Mucosa of gallbladder (tissue), 1 donor: ENCODE measurements around the gene PSMG3. TPM values are rescaled to one million over a fixed set of nuclear protein-coding genes. Genes with fewer than 3 reads are reported as not detected.

Experiments used
- DNase-seq: peaks from one replicate; pipeline ENCODE4 v3.0.0-alpha.2; 2020; ENCODE audit warnings: low spot score
- total RNA-seq: library from RNA; stranded (reverse); gene quantifications from one replicate; pipeline ENCODE4 v1.2.1, GENCODE V29; 2021
- donor health status: DM: no; HTN: no; CAD: no.

The PSMG3 gene
- total RNA-seq, 1 donor from 2014 or later = 23.7 TPM

DNA sequence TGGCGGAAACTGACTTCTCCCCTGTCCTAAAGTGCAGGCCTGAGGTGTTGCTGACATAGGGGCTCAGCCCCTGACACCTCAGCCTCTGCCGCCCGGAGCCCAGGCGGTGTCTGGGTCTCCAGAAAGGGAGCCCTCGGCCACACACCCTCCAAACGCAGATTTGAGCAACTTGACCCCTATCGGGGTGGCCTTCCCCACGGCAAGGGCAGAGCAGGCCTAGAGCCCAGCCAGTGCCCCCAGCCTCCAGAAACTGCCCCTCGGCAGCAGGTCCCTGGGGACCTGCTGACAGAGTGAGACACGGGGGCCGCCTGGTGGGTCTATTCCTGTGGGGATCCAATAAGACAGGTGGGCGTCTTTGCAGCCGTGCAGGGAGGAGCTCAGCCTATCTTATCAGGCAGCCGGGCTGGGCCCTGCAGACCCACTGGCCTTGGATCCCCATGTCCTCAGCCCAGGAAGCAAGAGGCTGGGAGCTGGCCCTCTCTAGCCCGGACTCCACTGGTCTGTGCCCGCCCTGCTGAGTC is 24.9 kb downstream of the PSMG3 start:
- DNase-seq = no peak

DNA sequence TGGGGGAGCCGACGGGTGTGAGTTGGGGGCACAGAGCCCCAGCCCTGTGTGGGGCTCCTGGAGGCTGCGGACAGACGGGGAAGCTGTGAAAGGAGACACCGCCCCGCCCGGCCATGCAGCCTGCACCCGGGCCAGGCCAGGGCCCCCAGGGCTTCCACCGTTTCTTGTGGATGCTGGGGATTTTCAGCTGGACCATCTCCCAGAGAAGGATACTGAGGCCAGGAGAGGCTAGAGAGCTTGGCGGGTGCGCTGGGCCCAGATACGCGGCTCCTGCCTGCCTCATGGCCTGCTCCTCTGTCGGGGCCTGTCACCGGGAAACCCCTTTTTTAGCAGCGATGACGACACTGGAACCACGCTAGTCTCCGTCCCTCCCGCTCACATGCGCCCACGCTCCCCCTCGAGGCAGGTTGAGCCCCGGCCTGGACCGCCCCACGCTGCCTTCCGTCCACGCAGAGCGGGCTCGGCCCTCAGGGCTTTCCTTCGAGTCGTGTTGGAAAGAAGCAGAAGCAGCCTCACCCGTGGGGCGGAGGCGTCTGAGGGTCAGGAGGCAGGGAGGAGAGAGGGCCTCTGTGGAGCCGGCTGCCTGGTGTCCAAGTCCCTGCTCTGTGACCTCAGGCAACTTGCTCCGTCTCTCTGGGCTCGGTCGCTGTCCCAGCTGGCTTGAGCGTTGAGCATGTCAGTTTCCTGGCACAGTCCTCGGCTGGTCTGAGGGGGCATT is 25.5 kb downstream of the PSMG3 start:
- no peak for DNase-seq

DNA sequence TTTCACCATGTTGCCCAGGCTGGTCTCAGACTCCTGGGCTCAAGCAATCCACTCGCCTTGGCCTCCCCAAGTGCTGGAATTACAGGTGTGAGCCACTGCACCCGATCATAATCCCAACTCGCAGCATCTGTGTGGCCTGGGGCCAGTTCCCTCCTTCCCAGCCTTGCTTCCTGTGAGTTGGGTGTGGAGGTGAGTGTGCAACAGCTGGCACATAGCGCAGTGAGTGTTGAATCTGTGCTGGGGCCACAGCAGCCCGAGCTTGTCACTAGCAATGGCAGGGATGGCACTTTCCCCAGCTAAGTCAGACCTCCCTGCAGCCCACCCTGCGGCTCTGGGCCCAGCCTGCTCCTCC is 26.0 kb downstream of the PSMG3 start:
- no peak for DNase-seq

DNA sequence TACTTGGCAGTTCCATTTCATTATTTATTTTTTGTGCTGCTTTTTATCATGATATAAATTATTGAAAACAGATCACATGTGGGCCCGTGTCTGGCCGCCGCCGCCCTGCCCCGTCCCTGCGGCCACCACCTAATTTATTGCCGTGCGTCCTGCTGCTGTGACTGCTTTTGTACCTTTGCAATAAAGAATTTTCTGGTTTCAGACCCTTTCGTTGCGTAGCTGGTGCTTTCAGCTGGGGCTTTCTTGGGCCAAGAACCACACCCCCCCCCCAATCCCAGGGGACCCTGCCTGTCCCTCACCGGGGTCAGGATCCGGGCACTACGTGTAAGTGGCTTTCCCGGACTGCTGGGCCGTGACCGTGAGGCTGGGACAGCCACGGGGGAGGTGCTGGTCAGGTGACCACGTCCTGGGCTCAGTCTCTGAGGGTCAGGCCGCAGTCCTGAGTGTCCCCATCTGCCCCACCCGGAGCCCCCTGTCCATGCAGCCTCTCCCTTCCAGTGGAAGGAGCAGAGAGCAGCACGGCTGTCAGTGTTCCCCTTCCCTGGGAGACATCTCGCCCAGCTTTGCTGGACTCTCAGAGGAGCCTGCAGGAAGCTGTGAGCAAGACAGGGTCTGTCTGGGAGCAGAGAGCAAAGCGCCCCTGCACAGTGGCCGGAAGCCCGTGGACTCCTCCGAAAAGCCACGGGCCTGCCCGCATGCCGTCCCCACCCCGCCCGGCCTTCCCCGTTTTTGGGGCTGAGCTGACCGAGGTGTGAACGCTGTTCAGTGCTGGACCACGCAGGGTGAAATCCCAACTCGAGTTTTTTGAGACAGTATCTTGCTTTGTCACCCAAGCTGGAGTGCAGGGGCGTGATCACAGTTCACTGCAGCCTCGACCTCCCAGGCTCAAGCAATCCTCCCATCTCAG is 26.7 kb downstream of the PSMG3 start:
- no peak for DNase-seq

DNA sequence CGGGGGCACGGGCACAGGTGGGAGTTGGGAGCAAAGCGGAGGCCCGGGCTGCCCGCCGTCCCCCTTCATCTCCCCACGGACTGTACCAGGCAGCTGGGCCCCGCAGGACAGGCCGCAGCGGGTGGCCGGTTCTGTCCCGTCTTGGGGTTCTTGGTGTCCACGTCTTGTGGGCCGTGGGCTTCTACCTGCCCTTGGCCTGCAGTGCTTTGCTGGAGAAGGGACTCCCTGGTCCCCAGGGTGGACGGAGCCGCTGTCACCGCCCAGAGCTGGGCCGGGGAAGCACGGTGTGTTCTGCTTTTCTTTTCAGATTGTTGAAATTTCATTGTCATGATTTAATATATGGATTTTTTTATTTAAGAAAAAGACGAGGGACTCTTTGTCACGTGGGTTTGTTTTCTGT is 27.5 kb downstream of the PSMG3 start:
- DNase-seq = no peak

DNA sequence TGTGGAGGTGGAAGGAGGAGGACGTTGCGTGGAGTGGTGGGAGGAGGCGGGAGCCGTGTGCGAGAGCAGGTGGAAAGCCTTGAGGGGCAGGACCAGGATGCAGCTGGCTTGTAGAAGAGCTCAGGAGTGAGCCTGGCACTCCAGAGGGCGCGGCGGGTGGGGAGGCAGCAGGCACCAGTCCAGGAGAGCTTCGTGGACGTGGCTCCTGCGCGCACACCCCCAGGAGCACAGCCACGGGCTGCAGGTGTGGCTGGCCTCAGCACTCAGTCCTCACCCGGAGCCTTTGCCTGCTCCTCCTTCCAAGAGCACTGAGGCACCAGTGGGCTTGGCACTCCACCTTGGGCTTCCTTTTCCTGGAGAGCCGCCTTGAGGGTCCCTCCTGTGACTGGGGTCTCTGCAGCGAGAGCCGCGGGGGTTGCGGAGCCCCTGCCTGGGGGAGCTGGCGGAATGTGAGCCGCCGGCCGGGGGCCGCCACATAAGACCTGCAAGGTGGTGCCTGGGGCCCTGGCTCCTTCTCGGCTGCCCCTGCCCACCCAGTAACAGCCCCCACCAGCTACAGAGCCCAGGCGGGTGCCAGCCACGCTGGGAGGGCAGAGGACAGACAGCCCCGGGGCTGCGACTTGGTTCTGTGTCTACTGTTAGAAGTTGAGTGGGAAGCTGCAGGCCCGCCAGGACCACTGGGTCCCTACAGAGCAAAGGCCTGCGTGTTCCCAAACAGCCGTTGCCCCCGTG is 28.2 kb downstream of the PSMG3 start:
- DNase-seq = no peak

DNA sequence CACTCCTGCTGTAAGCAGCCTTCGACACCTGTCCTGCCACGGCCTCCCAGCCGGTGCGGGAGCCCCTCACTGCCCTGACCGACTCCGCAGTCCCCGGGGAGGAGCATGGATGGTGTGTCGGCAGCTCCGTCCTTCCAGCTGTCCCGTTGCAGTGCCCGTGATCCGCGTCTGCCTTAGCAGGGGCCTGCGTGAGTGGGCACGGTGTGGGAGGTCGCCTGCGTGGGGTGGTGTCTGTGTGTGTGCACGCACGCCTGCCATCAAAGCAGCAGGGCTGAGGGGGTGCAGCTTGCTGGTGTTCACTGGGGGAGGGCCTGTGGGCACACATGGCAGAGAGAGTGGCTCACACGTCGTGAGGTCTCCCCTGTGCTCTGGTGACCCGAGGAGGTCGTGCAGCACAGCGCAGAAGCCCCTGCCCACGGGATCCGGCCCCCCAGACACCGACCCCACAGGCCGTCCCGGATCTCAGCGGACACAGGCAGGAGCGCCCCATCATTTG is 29.0 kb downstream of the PSMG3 start:
- no peak for DNase-seq

DNA sequence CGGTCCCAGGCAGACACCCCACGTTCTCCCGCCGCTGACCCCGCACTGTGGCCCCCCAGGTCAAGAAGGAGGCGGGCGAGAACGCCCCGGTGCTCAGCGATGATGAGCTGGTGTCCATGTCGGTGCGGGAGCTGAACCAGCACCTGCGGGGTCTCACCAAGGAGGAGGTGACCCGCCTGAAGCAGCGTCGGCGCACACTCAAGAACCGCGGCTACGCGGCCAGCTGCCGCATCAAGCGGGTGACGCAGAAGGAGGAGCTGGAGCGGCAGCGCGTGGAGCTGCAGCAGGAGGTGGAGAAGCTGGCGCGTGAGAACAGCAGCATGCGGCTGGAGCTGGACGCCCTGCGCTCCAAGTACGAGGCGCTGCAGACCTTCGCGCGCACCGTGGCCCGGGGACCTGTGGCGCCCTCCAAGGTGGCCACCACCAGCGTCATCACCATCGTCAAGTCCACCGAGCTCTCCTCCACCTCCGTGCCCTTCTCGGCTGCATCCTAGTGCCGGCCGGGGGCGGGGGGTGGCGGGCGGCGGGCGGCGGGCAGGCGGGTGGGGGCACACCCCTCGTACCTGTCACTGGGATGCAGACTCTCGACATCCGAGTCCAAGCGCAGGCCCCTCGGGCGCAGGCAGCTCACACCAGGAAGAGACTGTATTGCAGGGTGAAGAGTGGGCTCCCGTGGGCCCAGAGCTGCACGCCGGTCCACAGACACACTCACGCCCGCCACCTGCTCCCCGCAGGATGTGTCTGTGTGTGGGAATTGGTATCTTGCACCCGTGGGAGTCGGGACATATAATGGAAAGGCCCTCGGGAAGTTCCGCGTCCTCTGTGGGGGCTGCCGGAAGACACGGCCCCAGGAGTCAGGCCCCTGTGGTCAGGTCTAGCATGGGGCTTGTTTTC is 29.7 kb downstream of the PSMG3 start:
- DNase-seq = no peak

DNA sequence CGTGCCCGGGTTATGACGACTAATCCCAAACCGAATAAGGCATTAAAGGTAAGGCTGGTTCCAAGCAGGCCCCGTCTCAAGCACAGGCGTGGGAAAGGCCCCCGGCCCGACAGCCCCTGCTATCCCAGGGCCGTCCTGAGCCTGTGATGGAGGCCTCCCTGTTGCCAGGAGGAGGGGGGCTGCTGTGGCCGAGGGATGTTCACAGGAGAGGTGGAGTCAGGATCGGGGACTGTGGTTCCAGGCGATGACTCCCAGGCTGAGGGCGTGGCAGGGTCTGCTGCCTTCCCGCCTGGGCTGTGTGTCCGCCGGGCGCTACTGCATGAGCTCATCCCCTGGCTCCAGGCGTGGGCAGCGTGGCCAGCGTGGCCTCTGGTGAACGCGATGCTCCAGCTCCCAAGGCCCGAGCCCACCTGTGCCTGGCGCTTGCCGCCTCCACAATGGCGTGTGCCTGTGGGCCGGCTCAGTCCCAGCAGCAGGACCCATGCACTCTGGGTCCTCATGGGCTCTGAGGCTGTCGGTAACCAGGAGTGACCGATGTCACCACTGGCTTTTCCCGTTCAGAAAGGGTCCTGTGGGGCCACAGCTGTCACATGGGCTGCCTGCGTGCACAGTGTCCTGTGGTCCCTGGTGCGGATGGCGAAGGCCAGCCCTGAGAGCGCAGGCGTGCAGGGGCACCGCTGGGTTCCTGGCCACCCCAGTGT is 30.5 kb downstream of the PSMG3 start:
- no peak for DNase-seq

DNA sequence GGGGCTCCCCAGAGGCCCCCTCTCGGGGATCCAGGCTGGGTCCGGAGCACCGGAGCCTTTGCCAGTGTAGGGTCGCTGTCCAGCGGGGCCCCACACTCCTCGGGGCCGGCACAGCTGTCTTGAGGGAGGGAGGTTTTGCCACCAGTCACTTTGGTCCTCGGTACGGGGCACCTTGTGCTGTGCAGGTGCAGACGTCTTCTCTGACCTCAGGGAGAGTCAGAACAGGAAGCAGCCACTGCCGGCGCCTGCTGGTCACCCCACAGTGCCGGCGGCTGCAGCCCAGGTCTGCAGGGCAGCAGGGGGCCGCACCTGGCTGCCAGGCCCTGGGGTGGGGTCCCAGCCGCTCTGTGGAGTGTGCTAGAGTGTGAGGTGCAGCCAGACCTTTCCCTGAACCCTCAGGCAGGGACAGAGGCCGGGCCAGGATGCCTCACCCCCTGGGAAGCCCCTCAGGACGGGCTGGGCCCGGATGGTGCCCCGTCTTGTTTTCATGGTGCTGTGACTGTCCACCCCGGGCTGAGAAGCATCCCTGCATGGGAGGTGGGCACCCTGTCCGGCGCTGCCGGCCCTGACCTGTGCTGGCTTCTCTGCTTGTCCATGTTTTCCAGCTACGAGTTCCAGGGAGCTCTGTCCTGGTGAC is 31.2 kb downstream of the PSMG3 start:
- DNase-seq = no peak

DNA sequence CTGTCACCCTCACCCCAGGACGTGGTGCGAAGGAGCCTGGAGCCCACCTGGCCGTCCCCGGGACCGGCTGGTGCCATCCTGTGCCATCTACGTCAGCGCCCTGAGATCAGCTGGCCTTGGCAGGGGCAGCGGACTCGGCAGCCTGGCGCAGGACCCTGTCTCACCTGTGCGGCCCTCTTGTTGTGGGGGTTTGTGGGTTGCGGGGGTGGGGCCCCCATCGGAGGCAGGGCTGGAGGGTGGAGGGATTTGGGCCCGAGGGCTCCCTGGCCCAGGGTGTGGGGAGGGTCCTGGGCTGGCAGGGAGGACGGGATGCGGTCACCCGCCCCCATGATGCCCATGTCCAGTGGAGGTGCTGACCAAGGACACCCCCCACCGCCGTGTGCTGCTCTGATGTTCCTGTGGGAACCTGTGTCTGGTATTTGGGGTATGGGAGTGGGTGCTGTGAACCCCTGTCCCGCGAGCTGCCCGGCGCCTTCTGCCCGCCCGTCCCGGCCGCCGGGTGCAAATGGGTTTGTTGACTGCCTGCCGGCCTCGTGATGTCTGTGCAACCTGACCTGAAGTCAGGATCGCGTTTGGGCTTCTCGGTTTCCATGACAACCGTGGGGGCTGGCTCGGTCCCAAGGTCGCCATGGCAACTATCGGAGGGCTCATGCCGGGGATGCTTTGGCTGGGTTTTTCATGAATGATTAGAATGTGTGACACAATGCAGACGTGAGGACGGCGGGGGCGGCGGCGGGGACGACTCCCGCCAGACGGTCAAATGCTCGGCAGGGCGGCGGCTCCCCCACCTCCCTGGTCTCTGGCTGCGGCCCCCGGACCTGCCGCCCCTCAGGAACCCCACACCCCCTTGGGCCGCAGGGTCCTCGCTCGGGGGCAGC is 32.1 kb downstream of the PSMG3 start:
- DNase-seq = peak; percentile 92

DNA sequence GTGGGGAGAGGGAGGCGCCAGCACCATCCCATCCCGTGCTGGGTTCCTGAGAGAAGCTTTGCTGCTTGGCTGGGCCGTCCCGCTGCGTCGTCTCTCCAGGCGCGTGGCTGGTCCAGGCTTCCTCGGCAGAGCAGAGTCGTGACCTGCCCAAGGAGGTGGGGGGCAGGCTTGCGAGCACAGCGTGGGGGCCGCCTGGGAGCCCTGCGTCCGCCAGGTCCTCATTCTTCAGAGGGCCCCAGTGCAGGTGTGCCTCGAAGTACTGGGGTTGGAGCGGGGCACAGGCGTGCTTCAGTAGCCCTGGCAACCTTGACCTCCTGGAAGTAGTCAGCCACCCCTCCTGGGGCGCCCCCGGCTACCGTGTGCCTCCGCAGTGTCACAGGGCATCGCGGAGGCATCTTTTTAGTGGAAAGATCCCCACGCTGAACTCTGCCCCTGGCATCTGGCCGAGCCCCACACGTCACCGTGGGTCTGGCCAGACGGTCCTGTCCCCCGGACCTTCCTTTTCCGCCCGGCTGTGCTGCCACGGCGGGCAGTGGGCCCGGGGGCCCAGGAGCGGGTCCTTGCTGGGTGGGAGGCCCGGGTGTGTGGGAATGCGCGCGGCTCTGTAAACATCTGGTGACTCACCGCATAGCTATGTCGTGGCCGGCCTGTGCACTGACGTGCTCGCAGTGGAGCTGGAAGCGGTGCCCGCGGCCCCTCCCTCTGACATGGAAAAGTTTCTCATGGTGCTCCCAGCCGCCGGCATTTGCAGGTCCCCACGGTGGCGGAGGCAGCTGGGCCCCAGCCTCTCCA is 32.9 kb downstream of the PSMG3 start:
- peak; percentile 96 for DNase-seq

DNA sequence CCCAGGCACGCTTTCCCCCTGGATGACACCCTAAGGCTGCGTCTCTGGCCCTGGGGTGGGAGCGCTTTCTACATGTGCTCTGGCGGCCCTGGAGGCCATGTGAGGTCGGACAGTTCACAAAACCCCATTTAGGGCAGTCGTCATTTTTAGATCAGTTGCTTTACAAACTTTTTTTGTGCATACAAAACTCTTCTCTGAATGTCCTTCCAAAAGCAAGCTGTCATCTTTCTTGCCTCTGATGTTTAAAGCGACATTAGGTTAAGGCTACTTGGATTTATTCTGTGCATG is 33.4 kb downstream of the PSMG3 start:
- no peak for DNase-seq

DNA sequence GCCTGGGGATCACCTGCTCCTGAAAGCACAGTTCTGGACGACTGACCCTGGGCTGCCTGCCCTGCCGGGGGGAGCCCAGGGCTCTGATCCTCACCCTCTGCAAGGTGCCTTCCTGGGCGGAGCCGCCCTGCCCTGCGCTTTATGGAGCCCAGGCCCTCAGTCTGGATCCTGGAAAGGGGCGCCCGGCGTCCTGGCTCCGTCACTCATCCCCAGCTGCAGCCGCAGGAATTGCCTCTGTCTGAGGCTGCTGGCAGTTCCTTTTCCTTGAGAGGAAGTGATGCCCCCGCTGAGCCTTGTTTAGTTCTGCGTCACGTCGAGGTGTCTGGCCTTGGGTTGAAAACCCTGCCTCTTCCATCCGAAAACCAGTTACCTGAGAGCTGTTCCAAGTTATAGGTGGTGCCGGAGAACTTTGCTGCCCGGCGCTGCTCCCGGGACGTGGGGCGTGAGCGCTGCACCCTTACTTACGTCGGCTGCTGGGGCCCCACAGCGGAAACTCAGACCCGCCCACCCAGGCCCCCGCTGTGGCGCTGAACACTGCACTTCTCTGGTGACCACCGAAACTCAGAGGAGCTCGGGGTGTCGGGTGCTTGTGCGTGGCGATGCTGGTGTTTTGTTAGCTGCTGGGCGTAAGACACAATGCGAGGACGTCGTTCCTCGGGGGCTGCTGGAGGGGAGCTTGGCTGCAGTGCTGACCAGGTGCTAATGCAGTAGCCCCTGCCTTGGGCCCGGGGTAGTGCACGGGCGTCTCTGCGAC is 34.0 kb downstream of the PSMG3 start:
- DNase-seq = no peak

DNA sequence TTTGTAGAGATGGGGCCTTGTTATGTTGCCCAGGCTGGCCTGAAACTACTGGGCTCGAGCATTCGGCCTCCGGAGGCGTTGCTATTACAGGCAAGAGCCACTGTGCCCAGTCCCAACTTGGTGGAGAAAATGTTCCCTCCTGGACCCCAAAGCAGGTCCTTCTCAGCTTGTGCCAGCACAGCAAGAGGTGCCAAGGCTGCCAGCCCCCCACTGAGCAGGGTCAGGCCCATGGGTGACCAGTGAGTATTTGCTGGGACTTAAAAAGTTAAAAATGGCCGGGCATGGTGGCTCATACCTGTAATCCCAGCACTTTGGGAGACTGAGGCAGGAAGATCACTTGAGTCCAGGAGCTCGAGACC is 34.8 kb downstream of the PSMG3 start:
- DNase-seq = no peak

DNA sequence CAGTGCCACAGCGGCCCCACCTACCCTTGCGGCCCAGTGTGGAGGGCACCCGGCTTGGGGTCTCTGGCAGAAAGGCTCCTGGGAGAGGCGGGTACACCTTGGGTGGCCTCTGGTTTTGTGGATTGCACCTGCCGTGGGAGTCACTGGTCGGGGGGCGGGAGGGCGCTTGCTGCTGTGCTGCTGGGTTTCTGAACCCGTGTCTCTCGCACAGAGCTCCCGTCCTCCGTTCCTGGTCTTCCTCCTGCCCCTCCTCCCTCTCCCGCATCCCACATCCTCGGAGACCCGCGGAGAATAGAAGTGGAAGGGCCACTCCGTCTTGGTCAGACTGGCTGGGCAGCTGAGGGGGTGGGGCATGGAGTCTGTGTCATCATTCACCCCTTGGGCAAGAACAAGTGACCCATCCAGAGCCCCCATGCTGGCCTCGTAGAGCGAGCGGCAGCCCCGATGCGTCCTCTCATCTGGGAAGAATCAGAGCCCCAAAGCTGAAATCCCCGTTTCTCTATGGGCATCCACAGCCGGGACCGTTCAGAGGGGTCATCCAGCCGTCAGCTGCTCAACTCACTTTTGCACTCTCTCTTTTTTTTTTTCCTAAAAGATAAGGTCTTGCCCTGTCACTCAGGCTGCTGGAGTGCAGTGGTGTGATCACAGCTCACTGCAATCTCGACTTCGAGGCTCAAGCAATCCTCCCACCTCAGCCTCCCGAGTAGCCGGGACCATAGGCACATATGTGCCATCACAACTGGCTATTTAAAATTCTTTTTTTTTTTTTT is 35.3 kb downstream of the PSMG3 start:
- no peak for DNase-seq
